Kidney epithelial cell (primary cell): ENCODE results near the gene GADD45GIP1. TPM values are rescaled to one million over a fixed set of nuclear protein-coding genes. Genes with fewer than 3 reads are reported as not detected.
A peak's percentile ranks its signal among the peaks of the same experiment; 100 is the strongest.

Source experiments
- DNase-seq: peaks from one replicate; pipeline ENCODE4 v3.0.0-alpha.2; 2010; ENCODE audit warnings: low read depth
- H3K27me3 ChIP-seq: 2 replicates; pipeline ENCODE4 v1.6.0; 2011; ENCODE audit warnings: low read length; ENCODE audit not compliant: control insufficient read depth, insufficient read depth
- H3K36me3 ChIP-seq: 2 replicates; pipeline ENCODE4 v1.5.1; 2011; ENCODE audit warnings: low read length; ENCODE audit not compliant: control insufficient read depth, insufficient read depth
- H3K4me3 ChIP-seq: 2 replicates; pipeline ENCODE4 v1.5.1; 2011; ENCODE audit warnings: low read depth, mild to moderate bottlenecking, control low read depth, low read length
- CTCF ChIP-seq: IDR thresholded peaks from 2 replicates; pipeline ENCODE4 v1.5.1; 2011; ENCODE audit warnings: mild to moderate bottlenecking, moderate library complexity, low read length, control low read depth, inconsistent platforms; ENCODE audit not compliant: insufficient read depth, poor library complexity, severe bottlenecking
- total RNA-seq: library from RNA; depleted of rRNA; stranded (reverse); fragments of >200 nt; gene quantifications from 2 replicates; pipeline ENCODE4 v1.2.3, GENCODE V29; 2015

GADD45GIP1 gene
- total RNA-seq, 1 donor from 2014 or later, result 60.1 TPM

- DNase-seq, result no peak
Observed at GRCh38 chr19:12985049-12985776, 28.2 kb upstream of the GADD45GIP1 start.

GRCh38 chr19:12984683-12985048 lies 27.6 kb upstream of the GADD45GIP1 start:
- Histone ChIP-seq H3K27me3 (peaks cover 21% of the 10 kb centered on the region), H3K4me3 (no peak overlapping the region), H3K36me3 (no peaks in the 10 kb centered on the region)
- TF ChIP-seq CTCF, result no peak
- no peak for DNase-seq

More at GRCh38 chr19:12985049-12985776, 28.2 kb upstream of the GADD45GIP1 start:
- peaks cover 23% of the 10 kb centered on the region for H3K27me3 ChIP-seq
- H3K4me3 ChIP-seq, result no peak overlapping the region
- no peak for TF ChIP-seq CTCF
- no peaks in the 10 kb centered on the region for H3K36me3 ChIP-seq

- Histone ChIP-seq H3K27me3 (peaks cover 21% of the 10 kb centered on the region), H3K4me3 (no peak overlapping the region), H3K36me3 (no peaks in the 10 kb centered on the region)
- no peak for DNase-seq
- no peak for TF ChIP-seq CTCF
Observed at GRCh38 chr19:12984143-12984627, 27.2 kb upstream of the GADD45GIP1 start.

- H3K4me3 ChIP-seq, result peak overlapping the region; percentile 22
- peaks cover 21% of the 10 kb centered on the region for H3K27me3 ChIP-seq
- peak; percentile 60 for TF ChIP-seq CTCF
- no peaks in the 10 kb centered on the region for H3K36me3 ChIP-seq
- DNase-seq, result no peak
Observed at GRCh38 chr19:12983542-12984142, 26.6 kb upstream of the GADD45GIP1 start.

- H3K27me3 ChIP-seq, result peaks cover 17% of the 10 kb centered on the region
- no peak for DNase-seq
- peak overlapping the region; percentile 22 for H3K4me3 ChIP-seq
- TF ChIP-seq CTCF, result no peak
- no peaks in the 10 kb centered on the region for H3K36me3 ChIP-seq
Observed at GRCh38 chr19:12983091-12983490, 26.1 kb upstream of the GADD45GIP1 start.
